HG03097 (cell line): ENCODE measurements around the gene ADAM12.

Experiments used
- ATAC-seq: cut with Tn5 transposase; IDR thresholded peaks from one replicate; pipeline ENCODE4 v1.9.1; 2021; ENCODE audit not compliant: unreplicated experiment, low FRiP score

ADAM12 gene

GRCh38 chr10:126158133-126158892, 230.0 kb downstream of the ADAM12 start:
- no peak for ATAC-seq

GRCh38 chr10:126157189-126157588, 231.1 kb downstream of the ADAM12 start:
- no peak for ATAC-seq

GRCh38 chr10:126156503-126156902, 231.8 kb downstream of the ADAM12 start:
- no peak for ATAC-seq

GRCh38 chr10:126156012-126156411, 232.3 kb downstream of the ADAM12 start:
- no peak for ATAC-seq

- no peak for ATAC-seq
These were observed 232.7 kb downstream of the ADAM12 start for GRCh38 chr10:126155528-126155927.

- ATAC-seq: no peak
These were observed 234.3 kb downstream of the ADAM12 start for GRCh38 chr10:126153711-126154628.

GRCh38 chr10:126147866-126148587, 240.2 kb downstream of the ADAM12 start:
- no peak for ATAC-seq

- no peak for ATAC-seq
These were observed 241.5 kb downstream of the ADAM12 start for GRCh38 chr10:126146771-126147170.

GRCh38 chr10:126143117-126143516, 245.2 kb downstream of the ADAM12 start:
- no peak for ATAC-seq

GRCh38 chr10:126140746-126141273, 247.5 kb downstream of the ADAM12 start:
- ATAC-seq: no peak

- ATAC-seq: no peak
These were observed 250.6 kb downstream of the ADAM12 start for GRCh38 chr10:126137562-126138221.

GRCh38 chr10:126135941-126136595, 252.2 kb downstream of the ADAM12 start:
- ATAC-seq: no peak

GRCh38 chr10:126135177-126135576, 253.1 kb downstream of the ADAM12 start:
- ATAC-seq: no peak

- no peak for ATAC-seq
These were observed 254.2 kb downstream of the ADAM12 start for GRCh38 chr10:126133906-126134656.

GRCh38 chr10:126133082-126133620, 255.1 kb downstream of the ADAM12 start:
- ATAC-seq: no peak

GRCh38 chr10:126131341-126131740, 256.9 kb downstream of the ADAM12 start:
- ATAC-seq: no peak

GRCh38 chr10:126130271-126130710, 258.0 kb downstream of the ADAM12 start:
- ATAC-seq: no peak

- no peak for ATAC-seq
These were observed 259.3 kb downstream of the ADAM12 start for GRCh38 chr10:126129026-126129425.

- no peak for ATAC-seq
These were observed 259.7 kb downstream of the ADAM12 start for GRCh38 chr10:126128581-126128980.
